Caco-2 (cell line): ENCODE measurements around the gene TNFAIP8. TPM values are rescaled to one million over a fixed set of nuclear protein-coding genes. Genes with fewer than 3 reads are reported as not detected.
"Not testable (repeated sequence)": the region's sequence is repeated elsewhere in the genome, so short reads cannot be mapped to it uniquely, and the experiment has no call there.

ENCODE experiments used
- BruUV-seq: library from RNA; stranded (reverse); fragments of 400-500 nt; replicated peaks from 2 replicates; lab custom pipeline; 2021; lab: Mats Ljungman, UMichigan
- CTCF ChIA-PET: fragments of 300-600 bp; sonication (Branson Sonifier 250); formaldehyde crosslinking; loops from one replicate; lab custom pipeline; 2022; ENCODE audit warnings: antibody characterized with exemption; lab: Charles Lee
- POLR2A ChIA-PET: fragments of 300-600 bp; sonication (Branson Sonifier 250); formaldehyde crosslinking; loops from one replicate; lab custom pipeline; 2022; ENCODE audit warnings: antibody characterized with exemption; lab: Charles Lee
- DNase-seq, 2 experiments: peaks; one replicate each; pipeline versions ENCODE4 v3.0.0 to v3.0.0-alpha.2; 2020 to 2022
- H3K27me3 ChIP-seq: replicated peaks from 2 replicates; pipeline ENCODE4 v1.6.0; 2011; ENCODE audit warnings: low read length; ENCODE audit not compliant: control insufficient read depth, insufficient read depth
- H3K36me3 ChIP-seq: 2 replicates; pipeline ENCODE4 v1.5.1; 2011; ENCODE audit warnings: low read length; ENCODE audit not compliant: control insufficient read depth, insufficient read depth
- H3K4me1 ChIP-seq: fragments of 250-450 bp; sonication (Bioruptor Pico); 2 replicates; pipeline ENCODE4 v1.5.1; 2020; ENCODE audit warnings: mild to moderate bottlenecking
- H3K4me3 ChIP-seq: 2 replicates; pipeline ENCODE4 v1.5.1; 2011; ENCODE audit warnings: low read depth, mild to moderate bottlenecking, control low read depth, low read length
- H3K9me3 ChIP-seq: fragments of 250-450 bp; sonication (Bioruptor Pico); 2 replicates; pipeline ENCODE4 v1.5.1; 2020; ENCODE audit warnings: mild to moderate bottlenecking, moderate library complexity
- H3K27ac Mint-ChIP-seq: one replicate; pipeline ENCODE4 v1.8.0; 2022; ENCODE audit warnings: mixed read lengths; ENCODE audit not compliant: unreplicated experiment
- H3K27me3 Mint-ChIP-seq: one replicate; pipeline ENCODE4 v1.8.0; 2022; ENCODE audit warnings: mixed read lengths; ENCODE audit not compliant: insufficient read depth, unreplicated experiment
- H3K36me3 Mint-ChIP-seq: one replicate; pipeline ENCODE4 v1.8.0; 2022; ENCODE audit warnings: mild to moderate bottlenecking, mixed read lengths; ENCODE audit not compliant: insufficient read depth, unreplicated experiment
- H3K4me1 Mint-ChIP-seq: one replicate; pipeline ENCODE4 v1.8.0; 2022; ENCODE audit warnings: low read depth, mixed read lengths; ENCODE audit not compliant: unreplicated experiment
- H3K4me3 Mint-ChIP-seq: one replicate; pipeline ENCODE4 v1.8.0; 2022; ENCODE audit warnings: mild to moderate bottlenecking, moderate library complexity, mixed read lengths; ENCODE audit not compliant: unreplicated experiment
- H3K9me3 Mint-ChIP-seq: one replicate; pipeline ENCODE4 v1.8.0; 2022; ENCODE audit warnings: mixed read lengths; ENCODE audit not compliant: unreplicated experiment
- intact Hi-C: fragments of 100-400 bp; cut with micrococcal nuclease; formaldehyde crosslinking; loops from one replicate; pipeline ENCODE4 v1.10.0; 2022; ENCODE audit not compliant: unreplicated experiment
- total RNA-seq: library from RNA; stranded (reverse); gene quantifications from 2 replicates; pipeline ENCODE4 v1.2.3, GENCODE V29; 2022
- TF ChIP-seq, protein P1 (sequence below), 2 experiments: fragments of 200-600 bp in 1 of 2; IDR thresholded peaks; 1 replicate in 1 of 2; 2 replicates in 1 of 2; pipeline versions ENCODE4 v1.5.1 to v1.8.0; 2011 to 2022; ENCODE audit warnings: antibody characterized with exemption in 1 of 2, control low read depth in 1 of 2, inconsistent platforms in 1 of 2, low read depth in 1 of 2, low read length in 1 of 2, mild to moderate bottlenecking in 1 of 2, moderate library complexity in 1 of 2; ENCODE audit not compliant: insufficient read depth in 1 of 2, severe bottlenecking in 1 of 2, unreplicated experiment in 1 of 2

Gene TNFAIP8
- total RNA-seq, 1 experiment from 2014 or later, result 7.4 TPM

DNA sequence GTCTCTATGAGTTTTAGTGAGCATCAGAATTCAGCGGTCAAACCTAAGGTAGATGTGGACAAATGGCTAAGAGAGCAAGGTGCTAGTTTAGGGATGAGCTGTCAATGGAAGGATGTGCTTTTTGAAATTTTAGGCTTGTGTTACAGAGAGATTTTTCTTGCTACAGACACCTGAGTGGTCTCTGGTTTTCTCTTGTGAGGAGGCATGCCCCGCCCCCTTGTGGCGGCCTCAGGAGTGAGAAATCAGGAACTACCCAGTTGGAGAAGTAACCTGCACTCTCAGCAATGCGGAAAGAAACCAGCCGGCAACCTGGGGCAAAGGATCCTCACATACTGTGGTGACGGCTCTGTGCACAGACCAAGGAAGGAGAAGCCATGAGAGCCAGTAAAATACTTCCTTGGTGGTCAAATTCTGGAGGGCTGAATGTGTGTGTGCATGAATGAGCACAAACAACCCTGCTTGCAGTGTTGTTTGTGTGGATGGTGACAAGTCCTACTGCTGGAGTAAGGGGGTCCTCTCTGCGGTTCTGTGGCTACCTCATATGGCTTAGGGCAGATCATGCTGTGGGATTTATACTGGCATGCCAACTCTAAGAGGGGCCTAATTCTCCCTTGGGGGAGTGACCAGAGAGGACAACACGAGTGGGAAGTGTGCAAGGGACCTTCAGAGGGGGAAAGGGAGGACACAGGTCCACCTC is 79.8 kb downstream of the TNFAIP8 start:
- peaks cover 14% of the 10 kb centered on the region for H3K4me1 Mint-ChIP-seq
- intact Hi-C loops, result no loop called here

DNA sequence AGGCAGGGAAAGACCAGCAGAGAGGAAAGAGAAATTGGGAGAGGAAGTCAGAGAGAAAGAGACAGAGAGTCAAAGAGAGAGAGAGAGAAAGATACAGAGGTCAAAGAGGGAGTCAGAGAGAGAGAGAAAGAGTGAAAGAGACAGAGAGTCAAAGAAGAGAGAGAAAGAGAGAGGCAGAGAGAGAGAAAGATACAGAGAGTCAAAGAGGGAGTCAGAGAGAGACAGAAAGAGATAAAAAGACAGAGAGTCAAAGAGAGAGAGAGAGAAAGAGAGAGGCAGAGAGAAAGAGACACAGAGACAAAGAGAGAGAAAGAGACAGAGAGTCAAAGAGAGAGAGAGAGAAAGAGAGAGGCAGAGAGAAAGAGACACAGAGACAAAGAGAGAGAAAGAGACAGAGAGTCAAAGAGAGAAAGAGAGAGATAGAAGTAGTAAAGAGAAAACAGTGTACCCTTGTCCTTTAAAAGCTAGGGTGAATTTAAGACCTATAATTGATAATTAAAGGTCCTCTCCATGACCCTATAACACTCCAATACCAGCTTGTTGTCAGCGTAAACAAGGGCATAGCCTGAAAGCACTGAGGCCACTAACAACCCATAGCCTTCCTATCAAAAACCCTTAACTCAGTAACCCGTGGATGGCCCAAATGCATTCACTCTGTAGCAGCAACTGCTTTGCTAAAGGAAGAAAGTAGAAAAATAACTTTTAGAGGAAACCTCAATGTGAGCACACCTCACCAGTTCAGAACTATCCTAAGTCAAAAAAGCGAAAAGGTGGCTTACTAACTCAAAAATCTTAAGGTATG is 82.2 kb downstream of the TNFAIP8 start:
- H3K27me3 ChIP-seq, intact Hi-C loops, BruUV-seq, H3K4me1 ChIP-seq, H3K9me3 ChIP-seq, H3K4me3 Mint-ChIP-seq, POLR2A ChIA-PET, H3K27ac Mint-ChIP-seq, CTCF ChIA-PET, DNase-seq, H3K4me3 ChIP-seq, H3K27me3 Mint-ChIP-seq, H3K36me3 ChIP-seq: not testable (repeated sequence)
- Mint-ChIP-seq H3K36me3 (peaks cover 14% of the 10 kb centered on the region), H3K4me1 (peaks cover 14% of the 10 kb centered on the region), H3K9me3 (peaks cover 50% of the 10 kb centered on the region)

More for the DNA sequence above, 79.8 kb downstream of the TNFAIP8 start:
- Histone ChIP-seq H3K36me3 (no peaks in the 10 kb centered on the region), H3K9me3 (no peaks in the 10 kb centered on the region), H3K27me3 (no peaks in the 10 kb centered on the region), H3K4me1 (no peaks in the 10 kb centered on the region), H3K4me3 (no peak overlapping the region)
- Mint-ChIP-seq H3K27ac (no peak overlapping the region), H3K4me3 (no peak overlapping the region), H3K36me3 (peaks cover 14% of the 10 kb centered on the region), H3K9me3 (peaks cover 51% of the 10 kb centered on the region), H3K27me3 (no peaks in the 10 kb centered on the region)
- ChIA-PET POLR2A (no interaction called here), CTCF (interaction anchor here (0.6 to 1.1 kb wide), 2 partner anchors 17 to 23 kb away, joined by 3 read pairs; no protein-coding TSS in a partner anchor)
- BruUV-seq, result no TSS peak
- TF ChIP-seq, protein P1, sequence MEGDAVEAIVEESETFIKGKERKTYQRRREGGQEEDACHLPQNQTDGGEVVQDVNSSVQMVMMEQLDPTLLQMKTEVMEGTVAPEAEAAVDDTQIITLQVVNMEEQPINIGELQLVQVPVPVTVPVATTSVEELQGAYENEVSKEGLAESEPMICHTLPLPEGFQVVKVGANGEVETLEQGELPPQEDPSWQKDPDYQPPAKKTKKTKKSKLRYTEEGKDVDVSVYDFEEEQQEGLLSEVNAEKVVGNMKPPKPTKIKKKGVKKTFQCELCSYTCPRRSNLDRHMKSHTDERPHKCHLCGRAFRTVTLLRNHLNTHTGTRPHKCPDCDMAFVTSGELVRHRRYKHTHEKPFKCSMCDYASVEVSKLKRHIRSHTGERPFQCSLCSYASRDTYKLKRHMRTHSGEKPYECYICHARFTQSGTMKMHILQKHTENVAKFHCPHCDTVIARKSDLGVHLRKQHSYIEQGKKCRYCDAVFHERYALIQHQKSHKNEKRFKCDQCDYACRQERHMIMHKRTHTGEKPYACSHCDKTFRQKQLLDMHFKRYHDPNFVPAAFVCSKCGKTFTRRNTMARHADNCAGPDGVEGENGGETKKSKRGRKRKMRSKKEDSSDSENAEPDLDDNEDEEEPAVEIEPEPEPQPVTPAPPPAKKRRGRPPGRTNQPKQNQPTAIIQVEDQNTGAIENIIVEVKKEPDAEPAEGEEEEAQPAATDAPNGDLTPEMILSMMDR (IDR thresholded peaks at IDR 0.05; ENCODE audit: insufficient read depth in 1 of 2, low read depth in 1 of 2, low read length in 1 of 2, severe bottlenecking in 1 of 2, unreplicated experiment in 1 of 2), result peak; percentile 38 to 53
- peak in 1 of 2 experiments; percentile 55 for DNase-seq

DNA sequence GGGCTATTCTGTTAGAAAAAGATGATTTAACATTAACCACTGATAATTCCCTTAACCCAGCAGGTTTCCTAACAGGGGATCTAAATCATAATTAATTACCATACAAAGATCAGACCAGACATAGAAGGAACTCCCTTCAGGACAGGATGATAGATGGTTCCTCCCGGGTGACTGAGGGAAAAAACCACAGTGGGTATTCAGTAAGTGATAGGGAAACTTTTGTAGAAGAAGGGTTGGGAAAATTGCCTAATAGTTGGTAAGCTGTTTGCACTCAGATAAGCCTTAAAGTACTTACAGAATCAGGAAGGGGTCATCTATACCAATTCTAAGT is 82.7 kb downstream of the TNFAIP8 start:
- CTCF ChIA-PET, H3K4me3 ChIP-seq, H3K4me1 ChIP-seq, H3K4me3 Mint-ChIP-seq, H3K27me3 ChIP-seq, BruUV-seq, intact Hi-C loops, POLR2A ChIA-PET, DNase-seq, H3K27me3 Mint-ChIP-seq, H3K27ac Mint-ChIP-seq, H3K9me3 ChIP-seq, H3K36me3 ChIP-seq: not testable (repeated sequence)
- Mint-ChIP-seq H3K9me3 (peaks cover 50% of the 10 kb centered on the region), H3K4me1 (peaks cover 14% of the 10 kb centered on the region), H3K36me3 (peaks cover 14% of the 10 kb centered on the region)

DNA sequence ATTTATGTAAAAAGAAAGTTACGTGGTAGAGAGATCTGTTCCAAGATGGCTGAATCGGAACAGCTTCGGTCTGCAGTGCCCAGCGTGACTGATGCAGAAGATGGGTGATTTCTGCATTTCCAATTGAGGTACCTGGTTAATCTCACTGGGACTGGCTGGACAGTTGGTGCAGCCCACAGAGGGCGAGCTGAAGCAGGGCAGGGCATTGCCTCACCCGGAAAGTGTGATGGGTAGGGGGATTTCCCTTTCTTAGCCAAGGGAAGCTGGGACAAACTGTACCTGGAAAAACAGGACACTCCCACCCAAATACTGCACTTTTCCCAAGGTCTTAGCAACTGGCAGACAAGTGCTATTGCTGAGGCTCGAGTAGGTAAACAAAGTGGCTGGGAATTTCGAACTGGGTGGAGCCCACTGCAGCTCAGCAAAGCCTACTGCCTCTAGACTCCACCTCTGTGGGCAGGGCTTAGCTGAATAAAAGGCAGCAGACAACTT is 83.4 kb downstream of the TNFAIP8 start:
- TF ChIP-seq, protein P1 (IDR thresholded peaks at IDR 0.05; ENCODE audit: insufficient read depth in 1 of 2, low read depth in 1 of 2, low read length in 1 of 2, severe bottlenecking in 1 of 2, unreplicated experiment in 1 of 2), result no peak
- POLR2A ChIA-PET, result interaction anchor here (0.6 kb wide), 1 partner anchor 151 kb away, joined by 4 read pairs; no protein-coding TSS in a partner anchor
- H3K27ac Mint-ChIP-seq, result no peak overlapping the region
- H3K36me3 ChIP-seq, result no peaks in the 10 kb centered on the region
- H3K4me3 ChIP-seq, result no peak overlapping the region
- peaks cover 50% of the 10 kb centered on the region for H3K9me3 Mint-ChIP-seq
- peaks cover 8% of the 10 kb centered on the region; the same call in 1 of the 2 replicates for H3K9me3 ChIP-seq
- intact Hi-C loops, result no loop called here
- H3K36me3 Mint-ChIP-seq, result peaks cover 14% of the 10 kb centered on the region
- H3K27me3 Mint-ChIP-seq, result peaks cover 3% of the 10 kb centered on the region
- no peak for DNase-seq
- CTCF ChIA-PET, result no interaction called here
- H3K4me1 ChIP-seq, result no peaks in the 10 kb centered on the region
- no TSS peak for BruUV-seq
- H3K4me3 Mint-ChIP-seq, result no peak overlapping the region
- no peaks in the 10 kb centered on the region for H3K27me3 ChIP-seq
- peaks cover 14% of the 10 kb centered on the region for H3K4me1 Mint-ChIP-seq

DNA sequence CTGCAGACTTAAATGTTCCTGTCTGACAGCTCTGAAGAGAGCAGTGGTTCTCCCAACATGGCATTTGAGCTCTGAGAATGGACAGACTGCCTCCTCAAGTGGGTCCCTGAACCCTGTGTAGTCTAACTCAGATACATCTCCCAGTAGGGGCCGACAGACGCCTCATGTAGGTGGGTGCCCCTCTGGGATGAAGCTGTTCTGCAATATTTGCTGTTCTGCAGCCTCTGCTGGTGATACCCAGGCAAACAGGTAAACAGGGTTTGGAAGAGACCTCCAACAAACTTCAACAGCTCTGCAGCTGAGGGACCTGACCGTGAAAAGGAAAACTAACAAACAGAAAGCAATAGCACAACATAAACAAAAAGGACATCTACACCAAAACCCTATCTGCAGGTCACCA is 83.8 kb downstream of the TNFAIP8 start:
- H3K4me1 ChIP-seq, H3K4me3 Mint-ChIP-seq, H3K27me3 Mint-ChIP-seq, intact Hi-C loops, BruUV-seq, DNase-seq, H3K27me3 ChIP-seq, H3K36me3 ChIP-seq, H3K4me3 ChIP-seq, CTCF ChIA-PET, H3K27ac Mint-ChIP-seq, H3K9me3 ChIP-seq: not testable (repeated sequence)
- Mint-ChIP-seq H3K36me3 (peaks cover 14% of the 10 kb centered on the region), H3K9me3 (peaks cover 50% of the 10 kb centered on the region), H3K4me1 (peaks cover 14% of the 10 kb centered on the region)
- POLR2A ChIA-PET, result interaction anchor here (0.6 kb wide), 1 partner anchor 151 kb away, joined by 4 read pairs; no protein-coding TSS in a partner anchor
